Endothelial cell of umbilical vein (primary cell): ENCODE measurements around the gene ALK. TPM values are rescaled to one million over a fixed set of nuclear protein-coding genes. Genes with fewer than 3 reads are reported as not detected.

Experiments
- BruUV-seq: library from RNA; stranded (reverse); fragments of 400-500 nt; replicated peaks from 2 replicates; lab custom pipeline; 2021; lab: Mats Ljungman, UMichigan
- CTCF ChIA-PET: fragments of 300-600, 350-600 bp; sonication (Branson Sonifier 250); formaldehyde crosslinking; loops from one replicate; lab custom pipeline; 2021; ENCODE audit warnings: antibody characterized with exemption, inconsistent platforms; lab: Charles Lee
- POLR2A ChIA-PET: fragments of 300-600, 350-600 bp; sonication (Branson Sonifier 250); formaldehyde crosslinking; loops from one replicate; lab custom pipeline; 2021; ENCODE audit warnings: antibody characterized with exemption, inconsistent platforms; lab: Charles Lee
- DNase-seq: peaks from one replicate; pipeline ENCODE4 v3.0.0-alpha.2; 2011; ENCODE audit warnings: low read depth, low spot score
- FAIRE-seq: peaks from 2 replicates; lab custom pipeline; 2011; peaks lifted over from hg19 to GRCh38; lab: Jason Lieb, UNC
- H2AFZ ChIP-seq: 2 replicates; pipeline ENCODE4 v1.6.0; 2012; ENCODE audit warnings: low read depth, low read length, control low read depth, inconsistent platforms
- H3K27ac ChIP-seq: 2 replicates; pipeline ENCODE4 v1.5.1; 2011; ENCODE audit warnings: low read depth, mild to moderate bottlenecking, control low read depth, low read length, moderate library complexity; ENCODE audit not compliant: insufficient read depth
- H3K27me3 ChIP-seq, 2 experiments: 2 replicates each; pipeline versions ENCODE4 v1.6.0 to v1.6.1; 2011; ENCODE audit warnings: low read length in 2 of 2, mixed read lengths in 1 of 2; ENCODE audit not compliant: control insufficient read depth in 2 of 2, insufficient read depth in 2 of 2
- H3K36me3 ChIP-seq, 2 experiments: 2 replicates in 1 of 2; 3 replicates in 1 of 2; pipeline ENCODE4 v1.5.1; 2011; ENCODE audit warnings: low read length in 2 of 2, mild to moderate bottlenecking in 1 of 2, moderate library complexity in 1 of 2; ENCODE audit not compliant: control insufficient read depth in 2 of 2, insufficient read depth in 2 of 2; ENCODE audit errors: extremely low read depth in 1 of 2
- H3K4me1 ChIP-seq: 3 replicates; pipeline ENCODE4 v1.5.1; 2011; ENCODE audit warnings: mild to moderate bottlenecking, low read length; ENCODE audit not compliant: control insufficient read depth, insufficient read depth; ENCODE audit errors: extremely low read depth
- H3K4me2 ChIP-seq: 2 replicates; pipeline ENCODE4 v1.6.1; 2011; ENCODE audit warnings: low read length, control low read depth, mixed read lengths; ENCODE audit not compliant: insufficient read depth
- H3K4me3 ChIP-seq, 3 experiments: fragments of 200-600 bp in 1 of 3; sonication (generic), shearing (Covaris generic) in 1 of 3; replicated peaks in 1 of 3; 2 replicates each; pipeline ENCODE4 v1.5.1; 2011 to 2016; ENCODE audit warnings: control low read depth in 3 of 3, low read length in 3 of 3, mild to moderate bottlenecking in 2 of 3, inconsistent platforms in 1 of 3, low read depth in 1 of 3, moderate library complexity in 1 of 3; ENCODE audit not compliant: insufficient read depth in 1 of 3
- H3K79me2 ChIP-seq: 2 replicates; pipeline ENCODE4 v1.6.0; 2012; ENCODE audit warnings: low read length, inconsistent platforms; ENCODE audit not compliant: control insufficient read depth, insufficient read depth
- H3K9ac ChIP-seq: replicated peaks from 2 replicates; pipeline ENCODE3; 2011; ENCODE audit warnings: low read length, control low read depth; ENCODE audit not compliant: insufficient read depth; ENCODE audit errors: extremely low read depth
- H3K9me1 ChIP-seq: replicated peaks from 3 replicates; pipeline ENCODE4 v1.6.0; 2011; ENCODE audit warnings: mild to moderate bottlenecking, low read length; ENCODE audit not compliant: control insufficient read depth, insufficient read depth; ENCODE audit errors: extremely low read depth
- H3K9me3 ChIP-seq: replicated peaks from 2 replicates; pipeline ENCODE4 v1.5.1; 2012; ENCODE audit warnings: low read length, inconsistent platforms; ENCODE audit not compliant: control insufficient read depth, insufficient read depth
- H4K20me1 ChIP-seq: replicated peaks from 2 replicates; pipeline ENCODE3; 2011; ENCODE audit warnings: mild to moderate bottlenecking, low read length; ENCODE audit not compliant: control insufficient read depth, insufficient read depth; ENCODE audit errors: extremely low read depth
- EZH2 ChIP-seq: IDR thresholded peaks from 2 replicates; pipeline ENCODE4 v1.6.1; 2012; ENCODE audit warnings: borderline replicate concordance, low read depth, mild to moderate bottlenecking, moderate library complexity, low read length, inconsistent platforms; ENCODE audit not compliant: severe bottlenecking
- FOS ChIP-seq: IDR thresholded peaks from 2 replicates; pipeline ENCODE4 v1.6.1; 2011; ENCODE audit warnings: mild to moderate bottlenecking, low read length, moderate library complexity, borderline replicate concordance; ENCODE audit not compliant: insufficient read depth
- GATA2 ChIP-seq: IDR thresholded peaks from 2 replicates; pipeline ENCODE4 v1.7.0; 2011; ENCODE audit warnings: low read depth, mild to moderate bottlenecking, moderate library complexity, mixed read lengths, low read length; ENCODE audit not compliant: insufficient read length, insufficient read depth
- JUN ChIP-seq: IDR thresholded peaks from 2 replicates; pipeline ENCODE4 v1.6.1; 2011; ENCODE audit warnings: borderline replicate concordance, low read depth; ENCODE audit not compliant: insufficient read length, insufficient read depth
- MYC ChIP-seq: IDR thresholded peaks from one replicate; pipeline ENCODE4 v1.6.1; 2011; ENCODE audit warnings: mild to moderate bottlenecking, low read depth, low read length
- POLR2A ChIP-seq: IDR thresholded peaks from 2 replicates; pipeline ENCODE4 v1.6.1; 2012; ENCODE audit warnings: low read depth, mild to moderate bottlenecking, control low read depth, low read length
- POLR2AphosphoS5 ChIP-seq: IDR thresholded peaks from 2 replicates; pipeline ENCODE4 v1.6.1; 2012; ENCODE audit warnings: low read depth, mild to moderate bottlenecking, control low read depth, low read length, moderate library complexity; ENCODE audit not compliant: insufficient read depth
- dilution Hi-C: fragments of 300-500 bp; cut with MboI; formaldehyde crosslinking; loops from one replicate; pipeline ENCODE4 v1.15.0; 2019; ENCODE audit warnings: low sequenced_read_pairs; ENCODE audit not compliant: extremely low pct_ligation_motif_present
- intact Hi-C: fragments of 100-400 bp; cut with micrococcal nuclease; formaldehyde crosslinking; loops from one replicate; pipeline ENCODE4 v1.10.0; 2022
- polyA plus RNA-seq, 4 experiments: library from polyadenylated mRNA; depleted of rRNA in 3 of 4; stranded (reverse) in 3 of 4; unstranded in 1 of 4; fragments of >200 nt; gene quantifications; 2 replicates each; pipeline versions ENCODE4 v1.2.1 to v1.2.3, GENCODE V29; 2011 to 2012; ENCODE audit warnings: missing spikeins in 1 of 4
- total RNA-seq: library from RNA; stranded (reverse); gene quantifications from 2 replicates; pipeline ENCODE4 v1.2.3, GENCODE V29; 2021
- TF ChIP-seq, protein P1 (sequence below): IDR thresholded peaks from 2 replicates; pipeline ENCODE4 v1.6.1; 2011; ENCODE audit not compliant: insufficient read depth, insufficient read length
- TF ChIP-seq, protein P2 (sequence below), 2 donors: IDR thresholded peaks; 1 replicate in 1 of 2; 2 replicates in 1 of 2; pipeline ENCODE4 v1.5.1; 2011; ENCODE audit warnings: low read length in 2 of 2, mild to moderate bottlenecking in 2 of 2, moderate library complexity in 2 of 2, control low read depth in 1 of 2, inconsistent platforms in 1 of 2, low read depth in 1 of 2; ENCODE audit not compliant: insufficient read depth in 1 of 2; ENCODE audit errors: extremely low read depth in 1 of 2

Gene ALK
- total and polyA plus RNA-seq, 2 donors (not counting 3 experiments of a cell fraction or from before 2014, with no cell fraction given) = not detected

- intact Hi-C loops (no loop called here), dilution Hi-C loops (no loop called here)
- no TSS peak for BruUV-seq
- Histone ChIP-seq H4K20me1 (no peaks in the 10 kb centered on the region), H2AFZ (no peak overlapping the region), H3K4me2 (no peak overlapping the region), H3K4me3 (no peak overlapping the region), H3K9me3 (no peaks in the 10 kb centered on the region), H3K36me3 (no peaks in the 10 kb centered on the region), H3K9me1 (no peaks in the 10 kb centered on the region), H3K4me1 (no peaks in the 10 kb centered on the region), H3K9ac (no peak overlapping the region), H3K79me2 (no peaks in the 10 kb centered on the region), H3K27ac (no peak overlapping the region), H3K27me3 (no peaks in the 10 kb centered on the region)
- FAIRE-seq = no peak
- DNase-seq = no peak
- ChIA-PET CTCF (no interaction called here), POLR2A (no interaction called here)
- TF ChIP-seq, protein P1, sequence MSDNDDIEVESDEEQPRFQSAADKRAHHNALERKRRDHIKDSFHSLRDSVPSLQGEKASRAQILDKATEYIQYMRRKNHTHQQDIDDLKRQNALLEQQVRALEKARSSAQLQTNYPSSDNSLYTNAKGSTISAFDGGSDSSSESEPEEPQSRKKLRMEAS = no peak
- no peak for TF ChIP-seq MYC
- TF ChIP-seq POLR2A = no peak
- TF ChIP-seq JUN = no peak
- TF ChIP-seq EZH2 = no peak
- TF ChIP-seq GATA2 = no peak
- no peak for TF ChIP-seq FOS
- TF ChIP-seq, protein P2, sequence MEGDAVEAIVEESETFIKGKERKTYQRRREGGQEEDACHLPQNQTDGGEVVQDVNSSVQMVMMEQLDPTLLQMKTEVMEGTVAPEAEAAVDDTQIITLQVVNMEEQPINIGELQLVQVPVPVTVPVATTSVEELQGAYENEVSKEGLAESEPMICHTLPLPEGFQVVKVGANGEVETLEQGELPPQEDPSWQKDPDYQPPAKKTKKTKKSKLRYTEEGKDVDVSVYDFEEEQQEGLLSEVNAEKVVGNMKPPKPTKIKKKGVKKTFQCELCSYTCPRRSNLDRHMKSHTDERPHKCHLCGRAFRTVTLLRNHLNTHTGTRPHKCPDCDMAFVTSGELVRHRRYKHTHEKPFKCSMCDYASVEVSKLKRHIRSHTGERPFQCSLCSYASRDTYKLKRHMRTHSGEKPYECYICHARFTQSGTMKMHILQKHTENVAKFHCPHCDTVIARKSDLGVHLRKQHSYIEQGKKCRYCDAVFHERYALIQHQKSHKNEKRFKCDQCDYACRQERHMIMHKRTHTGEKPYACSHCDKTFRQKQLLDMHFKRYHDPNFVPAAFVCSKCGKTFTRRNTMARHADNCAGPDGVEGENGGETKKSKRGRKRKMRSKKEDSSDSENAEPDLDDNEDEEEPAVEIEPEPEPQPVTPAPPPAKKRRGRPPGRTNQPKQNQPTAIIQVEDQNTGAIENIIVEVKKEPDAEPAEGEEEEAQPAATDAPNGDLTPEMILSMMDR (IDR thresholded peaks at IDR 0.05; ENCODE audit: extremely low read depth in 1 of 2, insufficient read depth in 1 of 2, low read depth in 1 of 2, low read length in 2 of 2) = no peak
- TF ChIP-seq POLR2AphosphoS5 = no peak
Observed at GRCh38 chr2:29966266-29966665, 44.9 kb upstream of the ALK start.
